Renal cortex interstitium (tissue), 11 donors: ENCODE data around the gene ARHGEF28. TPM values are rescaled to one million over a fixed set of nuclear protein-coding genes. Genes with fewer than 3 reads are reported as not detected.

Experiments
- DNase-seq, 11 donors: peaks; one replicate each; pipeline ENCODE4 v3.0.0-alpha.2; 2013; ENCODE audit warnings: low read depth in 9 of 11, low spot score in 4 of 11; ENCODE audit errors: extremely low read depth in 1 of 11
- polyA plus RNA-seq, 3 donors: library from polyadenylated mRNA; unstranded; fragments of 120-200 nt; gene quantifications; one replicate each; pipeline ENCODE4 v1.2.1, GENCODE V29; 2013; ENCODE audit not compliant: insufficient read length in 3 of 3

The ARHGEF28 gene
- polyA plus RNA-seq, 3 donors: 40.8 to 70.9 (median 52.7) TPM

- no peak for DNase-seq
These were observed 355.7 kb downstream of the ARHGEF28 start for GRCh38 chr5:73981704-73982103.

- no peak for DNase-seq
These were observed 357.6 kb downstream of the ARHGEF28 start for GRCh38 chr5:73983644-73984043.

GRCh38 chr5:73985145-73985544 lies 359.1 kb downstream of the ARHGEF28 start:
- no peak for DNase-seq

DNA sequence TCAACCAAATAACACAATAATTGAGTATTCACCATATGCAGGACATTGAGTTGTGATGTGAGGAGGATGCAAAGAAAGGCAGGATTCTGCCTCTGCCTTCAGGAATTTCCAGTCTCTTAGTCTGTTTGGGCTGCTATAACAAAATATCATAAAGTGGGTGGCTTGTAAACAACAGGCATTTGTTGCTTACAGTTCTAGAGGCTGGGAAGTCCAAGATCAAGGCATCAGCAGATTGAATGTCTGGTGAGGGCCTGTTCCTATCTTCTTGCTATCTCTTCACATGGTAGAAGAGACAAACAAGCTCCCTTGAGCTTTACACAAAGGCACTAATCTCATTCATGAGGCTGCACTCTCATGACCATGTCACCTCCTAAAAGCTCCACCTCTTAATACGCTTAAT lies 360.7 kb downstream of the ARHGEF28 start:
- no peak for DNase-seq

DNA sequence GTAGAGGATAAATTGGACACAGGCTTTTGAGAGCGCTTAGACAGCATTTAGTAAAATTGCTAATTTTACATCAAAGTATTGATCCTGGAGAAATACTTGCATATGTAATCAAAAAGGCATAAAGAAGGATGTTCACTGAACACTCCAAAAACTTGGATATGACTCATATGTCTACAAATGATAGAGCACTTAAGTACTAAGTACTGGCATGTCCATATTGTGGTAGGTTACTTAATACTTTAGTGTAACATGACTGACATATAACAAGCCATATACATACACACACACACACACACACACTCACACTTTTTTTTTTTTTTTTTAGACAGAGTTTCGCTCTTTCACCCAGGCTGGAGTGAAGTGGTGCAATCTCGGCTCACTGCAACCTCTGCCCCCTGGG lies 361.9 kb downstream of the ARHGEF28 start:
- no peak for DNase-seq

GRCh38 chr5:73989956-73990355 lies 364.0 kb downstream of the ARHGEF28 start:
- DNase-seq: no peak

Other genes with a start within 250 kb of the ARHGEF28 start
- 10 to 100 TPM; 11.5 to 16.4 (median 12.7) TPM for gene FOXD1, start 177.4 kb upstream of the ARHGEF28 start, polyA plus RNA-seq
- 1,000 to 10,000 TPM in 2 of 3 donors, 100 to 1,000 TPM in 1; 858 to 1,111 (median 1,033) TPM for gene BTF3, start 127.8 kb upstream of the ARHGEF28 start, polyA plus RNA-seq
- gene ANKRA2, start 60.6 kb upstream of the ARHGEF28 start, polyA plus RNA-seq: 10 to 100 TPM; 34.8 to 57.2 (median 51.8) TPM
- 10 to 100 TPM; 12.3 to 16.5 (median 16.3) TPM for gene UTP15, start 60.5 kb upstream of the ARHGEF28 start, polyA plus RNA-seq